ENCODE results near the gene NUAK2.

The NUAK2 gene

GRCh38 chr1:205309741-205310140, 11.8 kb downstream of the NUAK2 start:
- Histone ChIP-seq H3K4me3 (ENCODE audit: insufficient read depth, low read length, poor library complexity, severe bottlenecking) (no peak overlapping the region), H2AFZ (ENCODE audit: low read depth, low read length, severe bottlenecking) (no peak overlapping the region), H3K9ac (ENCODE audit: low read length) (no peak overlapping the region), H3K36me3 (ENCODE audit: low read length) (peaks cover 7% of the 10 kb centered on the region; the same call in 1 of the 2 replicates), H3K9me2 (replicated peaks; ENCODE audit: insufficient read depth, low read length) (no peaks in the 10 kb centered on the region), H3K4me2 (ENCODE audit: low read depth, low read length, poor library complexity, severe bottlenecking) (no peak overlapping the region), H3K27me3 (ENCODE audit: low read length) (no peaks in the 10 kb centered on the region), H3F3A (ENCODE audit: insufficient read depth) (peaks cover 3% of the 10 kb centered on the region; the same call in 1 of the 2 replicates), H3K9me3 (ENCODE audit: insufficient read depth, low read length) (no peaks in the 10 kb centered on the region), H3K79me2 (ENCODE audit: insufficient read depth, low read length) (peaks cover 14% of the 10 kb centered on the region; the same call in 1 of the 2 replicates), H4K20me1 (ENCODE audit: low read depth, low read length) (no peaks in the 10 kb centered on the region), H3K27ac (ENCODE audit: low read depth, low read length) (no peak overlapping the region)
- TF ChIP-seq EZH2phosphoT487 (conservative IDR thresholded peaks at IDR 0.05; ENCODE audit: low read length) (no peak), CTCF (IDR thresholded peaks at IDR 0.05; ENCODE audit: insufficient read depth, low read length, poor library complexity, severe bottlenecking) (no peak)

GRCh38 chr1:205306929-205307566, 14.5 kb downstream of the NUAK2 start:
- no peaks in the 10 kb centered on the region for H3K27me3 ChIP-seq (ENCODE audit: low read length)
- no peak overlapping the region for H2AFZ ChIP-seq (ENCODE audit: low read depth, low read length, severe bottlenecking)
- no peak overlapping the region for H3K9ac ChIP-seq (ENCODE audit: low read length)
- H3K36me3 ChIP-seq (ENCODE audit: low read length) = peaks cover 9% of the 10 kb centered on the region
- no peaks in the 10 kb centered on the region for H4K20me1 ChIP-seq (ENCODE audit: low read depth, low read length)
- H3K79me2 ChIP-seq (ENCODE audit: insufficient read depth, low read length) = no peaks in the 10 kb centered on the region
- H3F3A ChIP-seq (ENCODE audit: insufficient read depth) = peaks cover 3% of the 10 kb centered on the region
- TF ChIP-seq CTCF (IDR thresholded peaks at IDR 0.05; ENCODE audit: insufficient read depth, low read length, poor library complexity, severe bottlenecking) (no peak), EZH2phosphoT487 (conservative IDR thresholded peaks at IDR 0.05; ENCODE audit: low read length) (no peak)
- H3K4me2 ChIP-seq (ENCODE audit: low read depth, low read length, poor library complexity, severe bottlenecking) = no peak overlapping the region
- H3K27ac ChIP-seq (ENCODE audit: low read depth, low read length) = no peak overlapping the region
- no peaks in the 10 kb centered on the region for H3K9me2 ChIP-seq (replicated peaks; ENCODE audit: insufficient read depth, low read length)
- no peak overlapping the region for H3K4me3 ChIP-seq (ENCODE audit: insufficient read depth, low read length, poor library complexity, severe bottlenecking)
- H3K9me3 ChIP-seq (ENCODE audit: insufficient read depth, low read length) = no peaks in the 10 kb centered on the region

- no peaks in the 10 kb centered on the region for H3K9me2 ChIP-seq (replicated peaks; ENCODE audit: insufficient read depth, low read length)
- H3K9me3 ChIP-seq (ENCODE audit: insufficient read depth, low read length) = no peaks in the 10 kb centered on the region
- peaks cover 15% of the 10 kb centered on the region for H3F3A ChIP-seq (ENCODE audit: insufficient read depth)
- H3K27me3 ChIP-seq (ENCODE audit: low read length) = no peaks in the 10 kb centered on the region
- H2AFZ ChIP-seq (ENCODE audit: low read depth, low read length, severe bottlenecking) = no peak overlapping the region
- no peaks in the 10 kb centered on the region for H3K79me2 ChIP-seq (ENCODE audit: insufficient read depth, low read length)
- H3K36me3 ChIP-seq (ENCODE audit: low read length) = peaks cover 12% of the 10 kb centered on the region
- no peak overlapping the region for H3K4me3 ChIP-seq (ENCODE audit: insufficient read depth, low read length, poor library complexity, severe bottlenecking)
- no peak for TF ChIP-seq CTCF (IDR thresholded peaks at IDR 0.05; ENCODE audit: insufficient read depth, low read length, poor library complexity, severe bottlenecking)
- TF ChIP-seq EZH2phosphoT487 (conservative IDR thresholded peaks at IDR 0.05; ENCODE audit: low read length) = no peak
- H4K20me1 ChIP-seq (ENCODE audit: low read depth, low read length) = no peaks in the 10 kb centered on the region
- H3K27ac ChIP-seq (ENCODE audit: low read depth, low read length) = no peak overlapping the region
- no peak overlapping the region for H3K4me2 ChIP-seq (ENCODE audit: low read depth, low read length, poor library complexity, severe bottlenecking)
- no peak overlapping the region for H3K9ac ChIP-seq (ENCODE audit: low read length)
Measured at GRCh38 chr1:205304695-205305070, 16.9 kb downstream of the NUAK2 start.

All from SU-DHL-6 (cell line).